Esophagus squamous epithelium (tissue), 5 donors: Measurements from ENCODE around the gene MAGEA10. TPM values are rescaled to one million over a fixed set of nuclear protein-coding genes. Genes with fewer than 3 reads are reported as not detected.

Experiments used
- DNase-seq: peaks from one replicate; lab custom pipeline; 2025; lab: John Stamatoyannopoulos, UW
- H3K27ac ChIP-seq, 4 donors: fragments of 200-600 bp; sonication (generic); one replicate each; pipeline ENCODE4 v1.5.1; 2016 to 2019; ENCODE audit warnings: mild to moderate bottlenecking in 1 of 4
- H3K27me3 ChIP-seq, 4 donors: fragments of 200-600 bp; sonication (generic); 1 replicate in 3 of 4; 2 replicates in 1 of 4; pipeline versions ENCODE4 v1.5.1 to v1.6.0; 2017 to 2021; ENCODE audit warnings: antibody characterized with exemption in 1 of 4
- H3K36me3 ChIP-seq, 3 donors: fragments of 200-600 bp; sonication (generic); one replicate each; pipeline ENCODE4 v1.5.1; 2016 to 2019
- H3K4me1 ChIP-seq, 3 donors: fragments of 200-600 bp; sonication (generic); one replicate each; pipeline ENCODE4 v1.5.1; 2017 to 2019
- H3K4me3 ChIP-seq, 4 donors: fragments of 200-600 bp; sonication (generic); 1 replicate in 3 of 4; 2 replicates in 1 of 4; pipeline ENCODE4 v1.5.1; 2016 to 2019; ENCODE audit warnings: mild to moderate bottlenecking in 2 of 4, moderate library complexity in 1 of 4
- H3K9me3 ChIP-seq, 3 donors: fragments of 200-600 bp; sonication (generic); one replicate each; pipeline ENCODE4 v1.5.1; 2016 to 2019
- POLR2A ChIP-seq, 4 donors: fragments of 450-650 bp; IDR thresholded peaks; one replicate each; pipeline ENCODE4 v1.6.1; 2017; ENCODE audit warnings: antibody characterized with exemption in 4 of 4, mild to moderate bottlenecking in 4 of 4, moderate library complexity in 3 of 4
- WGBS, 2 donors: methylation state at CpG; one replicate each; pipeline ENCODE4 v1.1.5; 2018; 5-methylcytosine and 5-hydroxymethylcytosine counted together
- intact Hi-C: fragments of 100-400 bp; cut with DNase I; formaldehyde crosslinking; loops from one replicate; pipeline ENCODE4 v1.15.0; 2022
- total RNA-seq, 4 donors: library from RNA; depleted of rRNA; stranded (reverse); fragments of >200 nt; gene quantifications; one replicate each; pipeline ENCODE4 v1.1.0, GENCODE V29; 2016
- TF ChIP-seq, protein P1 (sequence below), 6 experiments: fragments of 450-650 bp in 4 of 6; fragments of 200-600 bp in 2 of 6; sonication (generic) in 2 of 6; IDR thresholded peaks; one replicate each; pipeline ENCODE4 v1.5.1; 2016 to 2019; ENCODE audit warnings: antibody characterized with exemption in 6 of 6, mild to moderate bottlenecking in 4 of 6, moderate library complexity in 4 of 6
- donor health status: DM: yes; HTN: yes; CAD: no.

Gene MAGEA10
- total RNA-seq, 4 donors from 2014 or later, result not detected

GRCh38 chrX:152165033-152165743, 26.8 kb upstream of the MAGEA10 start:
- no peak for TF ChIP-seq POLR2A (IDR thresholded peaks at IDR 0.05)
- TF ChIP-seq, protein P1, sequence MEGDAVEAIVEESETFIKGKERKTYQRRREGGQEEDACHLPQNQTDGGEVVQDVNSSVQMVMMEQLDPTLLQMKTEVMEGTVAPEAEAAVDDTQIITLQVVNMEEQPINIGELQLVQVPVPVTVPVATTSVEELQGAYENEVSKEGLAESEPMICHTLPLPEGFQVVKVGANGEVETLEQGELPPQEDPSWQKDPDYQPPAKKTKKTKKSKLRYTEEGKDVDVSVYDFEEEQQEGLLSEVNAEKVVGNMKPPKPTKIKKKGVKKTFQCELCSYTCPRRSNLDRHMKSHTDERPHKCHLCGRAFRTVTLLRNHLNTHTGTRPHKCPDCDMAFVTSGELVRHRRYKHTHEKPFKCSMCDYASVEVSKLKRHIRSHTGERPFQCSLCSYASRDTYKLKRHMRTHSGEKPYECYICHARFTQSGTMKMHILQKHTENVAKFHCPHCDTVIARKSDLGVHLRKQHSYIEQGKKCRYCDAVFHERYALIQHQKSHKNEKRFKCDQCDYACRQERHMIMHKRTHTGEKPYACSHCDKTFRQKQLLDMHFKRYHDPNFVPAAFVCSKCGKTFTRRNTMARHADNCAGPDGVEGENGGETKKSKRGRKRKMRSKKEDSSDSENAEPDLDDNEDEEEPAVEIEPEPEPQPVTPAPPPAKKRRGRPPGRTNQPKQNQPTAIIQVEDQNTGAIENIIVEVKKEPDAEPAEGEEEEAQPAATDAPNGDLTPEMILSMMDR (IDR thresholded peaks at IDR 0.05), result no peak
- 57 to 78% methylated on average over 1 to 2 of the region's 2 CpGs for WGBS, 2 donors
- no peaks in the 10 kb centered on the region for H3K36me3 ChIP-seq
- no peaks in the 10 kb centered on the region for H3K4me1 ChIP-seq
- no peak overlapping the region for H3K27ac ChIP-seq
- no peaks in the 10 kb centered on the region for H3K27me3 ChIP-seq
- intact Hi-C loops, result no loop called here
- H3K9me3 ChIP-seq, result no peaks in the 10 kb centered on the region
- H3K4me3 ChIP-seq, result no peak overlapping the region
- DNase-seq, result no peak

GRCh38 chrX:152157042-152157441, 18.7 kb upstream of the MAGEA10 start:
- no peaks in the 10 kb centered on the region for H3K36me3 ChIP-seq
- TF ChIP-seq, protein P1 (IDR thresholded peaks at IDR 0.05), result no peak
- WGBS, 2 donors, result 83 to 84% methylated on average over 2 of the region's 2 CpGs

GRCh38 chrX:152155766-152156310, 17.5 kb upstream of the MAGEA10 start:
- TF ChIP-seq, protein P1 (IDR thresholded peaks at IDR 0.05), result no peak
- TF ChIP-seq POLR2A (IDR thresholded peaks at IDR 0.05), result no peak
- Histone ChIP-seq H3K4me3 (no peak overlapping the region), H3K36me3 (no peaks in the 10 kb centered on the region), H3K27me3 (no peaks in the 10 kb centered on the region), H3K9me3 (no peaks in the 10 kb centered on the region), H3K27ac (no peak overlapping the region), H3K4me1 (no peaks in the 10 kb centered on the region)
- WGBS, 2 donors, result 30 to 65% methylated on average over 1 to 2 of the region's 2 CpGs
- DNase-seq, result no peak
- intact Hi-C loops, result no loop called here

More at GRCh38 chrX:152157042-152157441, 18.7 kb upstream of the MAGEA10 start:
- H3K27ac ChIP-seq, result no peak overlapping the region
- no peaks in the 10 kb centered on the region for H3K4me1 ChIP-seq
- no peaks in the 10 kb centered on the region for H3K27me3 ChIP-seq
- intact Hi-C loops, result no loop called here
- DNase-seq, result no peak
- H3K9me3 ChIP-seq, result no peaks in the 10 kb centered on the region
- no peak overlapping the region for H3K4me3 ChIP-seq

- no peaks in the 10 kb centered on the region for H3K9me3 ChIP-seq
- no peak overlapping the region for H3K4me3 ChIP-seq
- no peaks in the 10 kb centered on the region for H3K27me3 ChIP-seq
- no peaks in the 10 kb centered on the region for H3K4me1 ChIP-seq
- DNase-seq, result no peak
- TF ChIP-seq POLR2A (IDR thresholded peaks at IDR 0.05), result no peak
- TF ChIP-seq, protein P1 (IDR thresholded peaks at IDR 0.05), result no peak
- no peak overlapping the region for H3K27ac ChIP-seq
- no peaks in the 10 kb centered on the region for H3K36me3 ChIP-seq
- 63% methylated on average over 1 of the region's 1 CpG; no CpG with 5 or more reads in 1 of the 2 donors for WGBS, 2 donors
- intact Hi-C loops, result no loop called here
Observed at GRCh38 chrX:152154050-152154449, 15.7 kb upstream of the MAGEA10 start.

GRCh38 chrX:152151256-152151655, 12.9 kb upstream of the MAGEA10 start:
- intact Hi-C loops, result no loop called here
- H3K4me1 ChIP-seq, result no peaks in the 10 kb centered on the region
- H3K36me3 ChIP-seq, result no peaks in the 10 kb centered on the region
- TF ChIP-seq, protein P1 (IDR thresholded peaks at IDR 0.05), result no peak
- no peak for TF ChIP-seq POLR2A (IDR thresholded peaks at IDR 0.05)
- no peak overlapping the region for H3K27ac ChIP-seq
- H3K27me3 ChIP-seq, result no peaks in the 10 kb centered on the region
- WGBS, 2 donors, result 78 to 83% methylated on average over 3 of the region's 3 CpGs
- no peak overlapping the region for H3K4me3 ChIP-seq
- DNase-seq, result no peak
- no peaks in the 10 kb centered on the region for H3K9me3 ChIP-seq
